SK-MEL-5 (cell line): Measurements from ENCODE around the gene RBM11. TPM values are rescaled to one million over a fixed set of nuclear protein-coding genes. Genes with fewer than 3 reads are reported as not detected.

Source experiments
- DNase-seq: peaks from one replicate; pipeline ENCODE4 v3.0.0-alpha.2; 2016; ENCODE audit warnings: low read depth, low spot score
- in situ Hi-C: cut with HindIII; loops from 2 replicates; pipeline ENCODE4 v1.10.0; 2016; ENCODE audit warnings: low sequenced_read_pairs, high pct_unique_total_duplicates, low pct_unique_long_range_greater_than_20kb
- total RNA-seq: library from RNA; depleted of rRNA; stranded (reverse); fragments of >200 nt; shearing (Covaris generic); gene quantifications from 2 replicates; pipeline ENCODE4 v1.2.3, GENCODE V29; 2014; rRNA removed

Gene RBM11
- total RNA-seq, 1 experiment from 2014 or later, result 1.6 TPM

DNA sequence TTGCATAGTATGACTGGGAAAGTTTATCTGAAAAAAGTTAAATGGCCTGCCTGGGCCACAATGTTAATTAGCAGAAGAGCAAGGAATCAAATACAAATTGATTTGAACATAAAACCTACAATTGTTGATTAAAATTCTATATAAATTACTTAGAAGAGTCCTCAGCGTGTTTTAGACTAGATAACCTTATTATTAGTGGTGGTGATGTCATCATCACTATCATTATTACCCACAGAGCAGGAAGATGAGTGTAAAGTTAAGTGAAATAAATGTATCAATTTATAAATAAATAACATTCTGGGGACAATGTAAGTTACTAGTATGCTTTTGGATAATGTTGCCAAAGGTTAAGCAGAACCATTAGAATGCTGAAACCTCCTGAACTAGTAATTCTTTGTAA lies 46.1 kb downstream of the RBM11 start:
- in situ Hi-C loops, result no loop called here
- no peak for DNase-seq

DNA sequence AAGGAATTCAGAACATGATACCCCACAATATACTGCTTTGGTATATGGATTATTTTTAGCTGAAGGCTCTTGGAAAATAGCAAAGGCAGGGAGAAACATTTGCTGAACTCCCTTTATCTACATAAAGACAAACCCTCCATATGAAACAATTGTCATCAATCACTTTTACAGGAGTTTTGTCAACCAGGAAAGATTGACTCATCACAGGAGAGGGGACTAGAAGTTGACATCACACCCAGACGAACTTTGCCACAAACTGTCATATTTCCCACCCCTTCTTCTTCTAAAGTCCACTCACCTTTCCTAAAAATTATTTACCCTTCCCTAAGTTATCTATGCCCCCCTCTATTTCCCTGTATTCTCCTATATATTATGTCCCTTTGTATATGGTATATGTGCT lies 47.9 kb downstream of the RBM11 start:
- no peak for DNase-seq
- in situ Hi-C loops, result no loop called here

DNA sequence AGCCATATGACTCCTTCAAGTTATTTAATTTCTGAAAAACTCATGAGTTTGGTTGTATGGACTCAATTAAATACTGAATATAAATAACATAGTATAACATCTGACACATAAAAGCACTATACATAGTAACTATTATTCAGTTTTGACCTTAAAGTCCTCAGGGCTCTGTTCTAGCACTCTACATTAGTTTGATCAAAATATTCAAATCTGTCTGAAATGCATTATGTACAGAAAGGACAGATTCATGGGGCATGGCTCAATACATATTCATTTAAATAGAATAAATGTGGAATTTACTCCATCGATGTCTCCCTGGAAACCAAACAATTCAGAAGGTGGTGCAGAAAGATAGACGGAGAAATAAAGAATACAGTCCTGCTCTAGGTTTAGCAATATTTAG lies 49.1 kb downstream of the RBM11 start:
- in situ Hi-C loops, result no loop called here
- DNase-seq, result no peak

DNA sequence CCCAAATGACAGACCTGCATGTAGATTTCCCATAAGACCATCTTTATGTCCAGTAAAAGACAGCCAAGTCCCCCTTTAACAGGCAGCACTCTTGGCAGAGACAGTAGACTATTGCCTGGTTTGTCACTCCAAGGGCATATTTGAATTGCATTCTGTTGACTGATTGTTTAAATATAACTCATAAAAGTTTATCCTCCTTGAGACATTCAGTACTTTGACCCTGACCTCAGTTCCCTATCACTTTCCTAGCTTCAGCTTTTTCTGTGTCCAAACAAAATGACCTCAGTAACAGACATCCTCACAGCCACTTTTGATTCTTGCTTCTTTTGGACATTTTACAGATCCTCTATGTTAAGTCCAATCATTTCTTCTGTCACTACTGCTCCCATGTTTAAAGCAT lies 51.1 kb downstream of the RBM11 start:
- in situ Hi-C loops, result no loop called here
- DNase-seq, result no peak

DNA sequence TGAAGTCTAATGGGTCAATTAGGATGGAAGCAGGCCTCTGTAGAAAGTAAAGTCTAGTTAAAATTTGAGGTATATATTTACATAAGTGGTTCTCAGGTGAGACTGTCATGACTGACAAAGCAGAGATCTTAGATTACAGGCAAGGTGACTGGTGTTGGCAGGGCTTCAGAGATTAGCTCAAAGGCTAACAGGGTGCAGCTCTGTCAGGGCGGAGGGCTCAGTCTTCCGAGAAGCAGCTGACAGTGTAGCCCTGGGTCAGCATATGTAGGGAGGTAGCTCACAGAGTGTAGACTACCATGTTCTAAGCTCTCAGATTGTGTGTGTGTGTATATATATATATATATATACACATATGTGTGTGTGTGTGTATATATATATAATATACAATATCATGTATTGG lies 54.7 kb downstream of the RBM11 start:
- no peak for DNase-seq
- in situ Hi-C loops, result no loop called here

DNA sequence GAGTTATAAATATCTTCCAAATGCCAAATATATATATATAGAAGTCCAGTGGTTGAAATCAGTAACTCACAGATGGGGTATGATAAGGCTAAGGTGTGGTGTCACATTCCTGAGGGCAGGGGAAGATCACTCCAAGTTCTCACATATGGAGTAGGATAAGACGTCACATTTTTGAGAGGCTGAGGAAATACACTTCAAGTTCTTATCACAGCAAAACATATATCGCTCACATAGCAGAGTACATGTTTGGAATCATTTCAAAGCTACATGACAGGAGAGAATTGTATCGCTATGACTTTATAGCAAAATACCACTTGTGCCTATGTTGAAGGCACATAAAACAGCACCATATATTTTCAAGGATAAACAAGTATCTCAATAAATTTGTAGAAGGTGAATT lies 55.1 kb downstream of the RBM11 start:
- no peak for DNase-seq
- in situ Hi-C loops, result no loop called here

DNA sequence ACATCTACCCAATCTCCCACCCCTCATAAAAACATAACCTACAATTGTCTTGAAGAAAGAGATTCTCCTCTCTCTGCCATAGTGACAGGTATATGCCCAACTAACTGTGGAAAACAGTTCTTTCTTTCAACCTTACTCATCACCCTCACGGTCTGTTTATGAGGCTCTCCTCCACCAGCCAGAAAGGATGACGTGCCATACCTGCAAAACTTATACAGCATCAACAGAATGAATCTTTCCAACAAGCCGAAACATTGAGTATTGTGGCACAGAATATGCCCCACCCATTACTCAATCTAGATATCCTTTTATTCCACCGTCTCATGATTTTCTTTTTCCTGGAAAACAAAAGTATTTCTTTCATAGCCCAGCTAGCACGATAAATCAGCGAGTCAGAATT lies 55.7 kb downstream of the RBM11 start:
- in situ Hi-C loops, result no loop called here
- DNase-seq, result no peak

DNA sequence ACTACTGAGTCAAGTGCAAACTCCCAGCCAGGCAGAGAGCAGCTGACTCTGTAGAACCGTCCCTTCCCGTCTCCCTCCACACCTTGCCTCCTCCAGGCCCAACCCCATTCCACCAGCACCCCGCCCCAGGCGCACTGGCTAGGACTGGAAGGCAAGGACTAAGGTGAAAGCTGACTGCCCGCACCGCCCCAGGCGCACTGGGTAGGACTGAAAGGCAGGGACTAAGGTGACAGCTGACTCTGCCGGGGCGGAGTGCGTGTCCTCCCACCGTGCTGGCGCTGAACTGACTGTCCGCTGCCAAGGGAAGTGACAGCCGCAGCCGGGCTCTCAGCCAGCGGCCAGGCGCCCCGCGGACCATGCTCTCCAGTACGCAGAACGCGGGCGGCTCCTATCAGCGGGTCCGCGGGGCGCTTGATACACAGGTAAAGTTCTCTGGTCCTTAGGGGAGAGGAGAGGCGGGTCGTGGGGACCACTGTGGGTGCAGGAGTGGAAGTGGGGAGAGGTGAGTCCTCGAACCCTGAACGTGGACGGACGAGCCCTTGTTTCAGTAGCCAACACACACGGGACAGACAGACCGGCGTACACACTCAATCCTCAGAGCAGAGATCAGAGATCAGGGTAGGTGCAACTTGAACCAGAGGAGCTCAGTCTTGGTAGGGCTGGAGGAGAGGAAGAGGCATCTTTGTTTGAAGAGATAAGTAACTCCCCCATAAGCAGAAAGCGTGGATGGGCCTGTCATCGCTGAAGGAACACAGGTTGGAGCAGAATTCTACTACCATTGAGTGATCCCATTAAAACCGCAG lies 58.0 kb downstream of the RBM11 start:
- in situ Hi-C loops, result no loop called here
- DNase-seq, result no peak

DNA sequence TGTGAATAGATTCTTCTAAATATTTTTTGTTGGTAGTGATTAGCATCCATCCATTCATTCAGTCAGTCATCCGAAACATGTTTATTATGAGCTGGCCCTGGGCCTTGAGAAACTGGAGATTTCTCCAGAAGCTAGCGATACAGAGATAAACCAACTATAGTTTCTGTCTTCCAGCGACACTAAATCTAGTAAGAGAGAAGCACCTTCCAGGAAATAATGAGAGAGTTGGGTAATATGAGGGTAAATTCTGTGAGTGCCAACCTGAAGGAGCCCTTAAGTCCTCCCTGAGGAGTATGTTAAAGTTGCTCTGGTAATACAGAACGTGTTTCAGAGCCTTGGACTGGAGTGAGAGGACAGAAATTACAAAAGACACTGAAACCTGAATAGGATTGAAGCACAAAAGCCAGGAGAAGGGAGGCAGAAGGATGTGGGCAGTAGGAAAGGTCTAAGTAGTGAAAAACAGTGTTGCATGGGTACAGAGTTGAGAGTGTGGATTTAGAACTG lies 59.8 kb downstream of the RBM11 start:
- DNase-seq, result no peak
- in situ Hi-C loops, result no loop called here

Other genes starting within 250 kb of the RBM11 start
- gene LIPI, start 5.2 kb upstream of the RBM11 start, total RNA-seq, result not detected in 2 replicates
- gene HSPA13, start 167.0 kb downstream of the RBM11 start, total RNA-seq, result 48.6 and 51.0 TPM in 2 replicates